AG09309 (cell line): Measurements from ENCODE around the gene MROH2A.
"Not testable (repeated sequence)": the region's sequence is repeated elsewhere in the genome, so short reads cannot be mapped to it uniquely, and the experiment has no call there.

Source experiments
- DNase-seq: peaks from one replicate; pipeline ENCODE4 v3.0.0-alpha.2; 2010; ENCODE audit warnings: low read depth
- H3K4me3 ChIP-seq: 2 replicates; pipeline ENCODE4 v1.5.1; 2011; ENCODE audit warnings: mild to moderate bottlenecking, low read depth, low read length, moderate library complexity; ENCODE audit not compliant: control insufficient read depth
- CTCF ChIP-seq: IDR thresholded peaks from 2 replicates; pipeline ENCODE4 v1.5.1; 2011; ENCODE audit warnings: mild to moderate bottlenecking, low read depth, low read length, inconsistent platforms; ENCODE audit not compliant: insufficient read depth, control insufficient read depth; ENCODE audit errors: missing control alignments

MROH2A gene

GRCh38 chr2:233778030-233778429, at the start of gene MROH2A:
Gene MROH2A, plus strand, starts transcription at chr2:233778330. Its CDS starts 1,029 bp downstream, at chr2:233779359.
- no peak for DNase-seq
- no peak for TF ChIP-seq CTCF

GRCh38 chr2:233728723-233729301, 49.3 kb upstream of the MROH2A start, which contains the start of gene UGT1A3:
Gene UGT1A3, plus strand, starts transcription at chr2:233729042. Its CDS starts 85 bp downstream, at chr2:233729127.
- H3K4me3 ChIP-seq: no peak within 1 kb of the TSS
- no peak for DNase-seq
- TF ChIP-seq CTCF: no peak

More at GRCh38 chr2:233778030-233778429, at the start of gene MROH2A:
- H3K4me3 ChIP-seq: no peak within 1 kb of the TSS

GRCh38 chr2:233736868-233737653, 41.1 kb upstream of the MROH2A start:
- DNase-seq, H3K4me3 ChIP-seq: not testable (repeated sequence)

- no peak overlapping the region for H3K4me3 ChIP-seq
- TF ChIP-seq CTCF: no peak
- no peak for DNase-seq
These were observed 37.3 kb upstream of the MROH2A start for GRCh38 chr2:233740870-233741269.

GRCh38 chr2:233743464-233744259, 34.5 kb upstream of the MROH2A start:
- no peak for TF ChIP-seq CTCF
- H3K4me3 ChIP-seq: no peak overlapping the region
- DNase-seq: no peak

GRCh38 chr2:233745073-233745755, 32.9 kb upstream of the MROH2A start:
- H3K4me3 ChIP-seq: no peak overlapping the region
- TF ChIP-seq CTCF: no peak
- no peak for DNase-seq

- H3K4me3 ChIP-seq, DNase-seq: not testable (repeated sequence)
These were observed 32.3 kb upstream of the MROH2A start for GRCh38 chr2:233745838-233746237.
